Heart left ventricle (tissue), 16 donors: ENCODE measurements around the gene MET. TPM values are rescaled to one million over a fixed set of nuclear protein-coding genes. Genes with fewer than 3 reads are reported as not detected.

Experiments used
- ATAC-seq, 4 donors: fragments of 200-7000 bp; cut with Tn5 transposase; one replicate each; pipeline ENCODE4 v1.9.1; 2020 to 2022; ENCODE audit warnings: moderate library complexity in 4 of 4, mild to moderate bottlenecking in 3 of 4, moderate number of reproducible peaks in 1 of 4
- DNase-seq, 5 donors: peaks; one replicate each; pipeline ENCODE4 v3.0.0-alpha.2; 2020
- H3K27ac ChIP-seq, 12 donors: fragments of 200-600 bp; sonication (generic) in 4 of 12; one replicate each; pipeline versions ENCODE4 v1.5.0 to v1.8.0; 2016 to 2022; ENCODE audit warnings: mild to moderate bottlenecking in 2 of 12
- H3K27me3 ChIP-seq, 9 donors: fragments of 200-600 bp; sonication (generic) in 2 of 9; one replicate each; pipeline versions ENCODE4 v1.5.1 to v1.8.0; 2016 to 2022; ENCODE audit warnings: mild to moderate bottlenecking in 3 of 9
- H3K36me3 ChIP-seq, 9 donors: fragments of 200-600 bp; sonication (generic) in 2 of 9; one replicate each; pipeline versions ENCODE4 v1.5.0 to v1.8.0; 2018 to 2022; ENCODE audit warnings: mild to moderate bottlenecking in 2 of 9
- H3K4me1 ChIP-seq, 12 donors: fragments of 200-600 bp; sonication (generic) in 4 of 12; one replicate each; pipeline versions ENCODE4 v1.5.0 to v1.8.0; 2016 to 2022; ENCODE audit warnings: mild to moderate bottlenecking in 3 of 12
- H3K4me3 ChIP-seq, 12 donors: fragments of 200-600 bp; sonication (generic) in 4 of 12; one replicate each; pipeline versions ENCODE4 v1.5.0 to v1.8.0; 2017 to 2022; ENCODE audit warnings: mild to moderate bottlenecking in 9 of 12, moderate library complexity in 4 of 12
- H3K9me3 ChIP-seq, 12 donors: fragments of 200-600 bp; sonication (generic) in 4 of 12; one replicate each; pipeline versions ENCODE4 v1.5.0 to v1.8.0; 2016 to 2022; ENCODE audit warnings: mild to moderate bottlenecking in 1 of 12
- CTCF ChIP-seq, 12 donors: fragments of 200-600 bp; sonication (generic) in 4 of 12; IDR thresholded peaks; one replicate each; pipeline versions ENCODE4 v1.5.0 to v1.8.0; 2018 to 2022; ENCODE audit warnings: antibody characterized with exemption in 12 of 12, mild to moderate bottlenecking in 5 of 12
- POLR2A ChIP-seq, 2 donors: fragments of 450-650 bp; IDR thresholded peaks; one replicate each; pipeline ENCODE4 v1.6.1; 2017; ENCODE audit warnings: antibody characterized with exemption in 2 of 2, mild to moderate bottlenecking in 2 of 2, moderate library complexity in 2 of 2
- WGBS, 4 donors: extraction: QIAGEN DNeasy Blood & Tissue Kit in 2 of 4; methylation state at CpG; one replicate each; pipeline versions ENCODE4 v1.1.5 to v1.1.7; 2013 to 2018; 5-methylcytosine and 5-hydroxymethylcytosine counted together
- intact Hi-C, 10 donors: fragments of 100-400 bp; cut with DNase I; formaldehyde crosslinking; loops; one replicate each; pipeline versions ENCODE4 v1.11.1 to v1.14.2; 2022
- polyA plus RNA-seq, 2 donors: library from polyadenylated mRNA; stranded (reverse); fragments of 200-250 nt; gene quantifications; one replicate each; pipeline ENCODE4 v1.2.3, GENCODE V29; 2013
- total RNA-seq, 9 donors: library from RNA; depleted of rRNA in 2 of 9; stranded (reverse); fragments of >200 nt in 2 of 9; fragmentation: NEBNext Ultra II Directional in 3 of 9; extraction: Animal tissue kit (Norgen Biotek cat#: 25700) in 3 of 9; gene quantifications; one replicate each; pipeline versions ENCODE4 v1.1.0 to v1.2.4, GENCODE V29; 2016 to 2023
- donor health status: ischemic (EF 13 %, LVEDD 7.1; RV severe dilation, severe dysfunction).
- donor health status: healthy with polysubstance abuse.
- donor health status: DM: no; HTN: yes; CAD: no.
- donor health status: DM: no; HTN: no; CAD: no.
- donor health status: ischemic (EF 25% LVEDD 6.9; RV normal size, moderate dysfunction).
- donor health status: ischemic (EF 25% LVEDD 5.7; RV mildly dilated, moderate dysfunction).
- donor health status: healthy.
- donor health status: DM: yes; HTN: yes; CAD: no.
- donor health status: ischemic (EF 35%, LVEDD 5.7; RV mildly dilated, moderate dysfunction).
- donor health status: nonischemic (EF 11% LVEDD 7.7; RV severe dilation, severe dysfunction).
- donor health status: DM: yes; HTN: yes; CAD: no.
- donor health status: PGD.
- donor health status: ischemic (EF 29% LVEDD 5.4; RV normal size, mild dysfunction).
- donor health status: nonischemic (EF 23%, LVEDD 6.1; RV moderate dilation, normal function).

MET gene
- total and polyA plus RNA-seq, 11 donors = 2.4 to 29.7 (median 14.3) TPM

DNA sequence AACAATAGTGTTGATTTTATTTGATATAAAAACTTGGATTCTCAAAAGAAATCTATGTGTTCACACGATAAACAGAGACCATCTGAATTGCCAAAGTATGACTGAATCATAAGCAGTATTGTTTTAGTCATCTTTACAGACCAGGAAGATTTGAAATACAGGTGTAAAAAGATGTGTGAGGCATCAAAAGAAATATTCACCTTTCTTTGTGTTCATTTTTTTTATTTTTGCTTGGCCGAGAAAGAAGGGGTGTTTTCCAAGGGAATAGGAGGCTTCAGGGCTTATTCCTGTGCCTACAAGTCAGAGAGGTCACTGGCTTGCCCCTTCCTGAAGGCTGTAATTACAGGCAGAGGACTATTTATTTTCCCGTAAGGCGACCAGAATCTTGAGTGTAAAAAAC is 37.3 kb downstream of the MET start:
- Histone ChIP-seq H3K9me3 (no peaks in the 10 kb centered on the region), H3K27me3 (no peaks in the 10 kb centered on the region), H3K4me1 (peaks cover 0 to 14% (median 1%) of the 10 kb centered on the region in 12 donors), H3K36me3 (no peaks in the 10 kb centered on the region), H3K4me3 (no peak overlapping the region), H3K27ac (no peak overlapping the region)
- ATAC-seq = no peak
- TF ChIP-seq CTCF (IDR thresholded peaks at IDR 0.05) (no peak), POLR2A (IDR thresholded peaks at IDR 0.05) (no peak)
- WGBS, 4 donors = 84 to 87% (median 85%) methylated on average over 4 of the region's 4 CpGs
- DNase-seq = no peak
- intact Hi-C loops = no loop called here

DNA sequence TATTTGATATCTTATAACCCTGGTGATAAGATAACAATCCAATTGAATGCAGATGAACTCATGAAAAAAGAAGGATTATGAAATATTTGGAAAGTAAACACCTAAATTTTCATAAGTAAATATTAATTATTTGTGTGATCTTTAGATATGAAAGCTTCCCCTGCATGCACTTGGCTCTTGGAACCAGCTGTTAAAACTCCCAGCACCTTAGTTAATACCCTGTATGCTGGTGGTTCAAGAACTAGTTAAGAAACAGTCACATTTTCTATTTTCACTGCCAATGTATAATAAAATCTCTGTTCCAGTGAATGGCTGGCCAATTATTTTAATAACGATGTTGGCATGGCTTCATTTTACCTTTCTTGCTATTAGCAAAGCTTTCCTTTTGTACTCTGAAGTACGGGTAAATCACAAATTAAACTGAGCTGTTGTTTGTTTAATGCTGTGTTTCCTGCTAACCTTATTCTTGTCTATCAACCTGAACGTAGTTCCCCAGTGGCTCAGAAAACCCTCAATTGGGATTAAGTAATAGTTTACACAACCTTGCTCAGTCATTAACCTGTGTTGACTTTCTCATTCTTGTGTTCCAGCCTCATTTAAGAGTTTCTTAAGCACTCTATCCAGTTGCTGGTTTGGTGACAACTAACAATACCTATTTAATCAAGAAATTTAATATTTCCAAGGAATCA is 38.9 kb downstream of the MET start:
- no peak for ATAC-seq
- H3K27ac ChIP-seq = no peak overlapping the region
- TF ChIP-seq CTCF (IDR thresholded peaks at IDR 0.05) = no peak
- TF ChIP-seq POLR2A (IDR thresholded peaks at IDR 0.05) = no peak
- 64 to 83% (median 74%) methylated on average over 3 of the region's 3 CpGs for WGBS, 4 donors
- no peak overlapping the region for H3K4me3 ChIP-seq
- H3K27me3 ChIP-seq = no peaks in the 10 kb centered on the region
- H3K36me3 ChIP-seq = no peaks in the 10 kb centered on the region
- H3K9me3 ChIP-seq = no peaks in the 10 kb centered on the region
- H3K4me1 ChIP-seq = peaks cover 0 to 14% (median 1%) of the 10 kb centered on the region in 12 donors
- intact Hi-C loops = no loop called here
- no peak for DNase-seq

- Histone ChIP-seq H3K4me1 (peaks cover 0 to 14% (median 0%) of the 10 kb centered on the region in 12 donors), H3K9me3 (no peaks in the 10 kb centered on the region), H3K27me3 (no peaks in the 10 kb centered on the region), H3K27ac (no peak overlapping the region), H3K4me3 (no peak overlapping the region), H3K36me3 (no peaks in the 10 kb centered on the region)
- intact Hi-C loops = no loop called here
- no peak for DNase-seq
- no peak for ATAC-seq
- 83 to 89% (median 85%) methylated on average over 4 of the region's 4 CpGs for WGBS, 4 donors
- TF ChIP-seq CTCF (IDR thresholded peaks at IDR 0.05) = no peak
- no peak for TF ChIP-seq POLR2A (IDR thresholded peaks at IDR 0.05)
Observed at GRCh38 chr7:116711790-116712189, 39.8 kb downstream of the MET start.

DNA sequence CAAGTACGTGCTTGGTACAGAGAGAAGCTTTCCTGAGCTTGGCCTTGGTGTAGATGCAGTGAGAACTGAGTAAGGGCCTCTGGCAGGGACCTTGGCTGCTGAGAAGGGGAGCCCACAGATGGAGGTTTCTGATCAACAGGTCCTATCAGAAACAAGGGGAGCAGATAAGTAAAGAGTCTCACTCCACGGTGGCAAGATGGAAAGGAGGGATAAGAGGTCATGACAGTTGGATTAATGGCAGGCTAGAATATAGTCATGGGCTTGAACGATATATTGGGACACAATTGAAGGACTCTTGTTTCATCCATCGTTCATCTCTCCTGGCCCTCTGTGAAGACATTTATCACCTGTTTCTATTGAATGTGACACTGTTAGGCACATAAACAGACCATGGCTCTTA is 41.5 kb downstream of the MET start:
- H3K27me3 ChIP-seq = no peaks in the 10 kb centered on the region
- H3K9me3 ChIP-seq = no peaks in the 10 kb centered on the region
- no peak overlapping the region for H3K4me3 ChIP-seq
- TF ChIP-seq CTCF (IDR thresholded peaks at IDR 0.05) (no peak), POLR2A (IDR thresholded peaks at IDR 0.05) (no peak)
- no peaks in the 10 kb centered on the region for H3K36me3 ChIP-seq
- H3K27ac ChIP-seq = no peak overlapping the region
- DNase-seq (no peak), ATAC-seq (no peak)
- H3K4me1 ChIP-seq = peaks cover 0 to 18% (median 0%) of the 10 kb centered on the region in 12 donors
- 60 to 85% (median 83%) methylated on average over 4 of the region's 4 CpGs for WGBS, 4 donors
- intact Hi-C loops = no loop called here
